T-cell (primary cell): Measurements from ENCODE around the gene MRPL4. TPM values are rescaled to one million over a fixed set of nuclear protein-coding genes. Genes with fewer than 3 reads are reported as not detected.
"Not testable (repeated sequence)": the region's sequence is repeated elsewhere in the genome, so short reads cannot be mapped to it uniquely, and the experiment has no call there.

Experiments
- ATAC-seq, 4 experiments: fragments of 200-7000 bp in 3 of 4; fragments of 150-1000 bp in 1 of 4; cut with Tn5 transposase; replicated peaks in 1 of 4; 1 replicate in 3 of 4; 2 replicates in 1 of 4; pipeline ENCODE4 v1.10.0; 2021; ENCODE audit warnings: moderate library complexity in 3 of 4, mild to moderate bottlenecking in 2 of 4, moderate number of reproducible peaks in 1 of 4
- CTCF ChIA-PET, 2 donors: fragments of 300-600 bp; sonication (Branson Sonifier 250); formaldehyde crosslinking; loops; one replicate each; lab custom pipeline; 2022; ENCODE audit warnings: antibody characterized with exemption in 2 of 2; lab: Charles Lee
- POLR2A ChIA-PET, 2 donors: fragments of 300-600 bp; sonication (Branson Sonifier 250); formaldehyde crosslinking; loops; one replicate each; lab custom pipeline; 2022; ENCODE audit warnings: antibody characterized with exemption in 2 of 2; lab: Charles Lee
- DNase-seq, 35 experiments: peaks; one replicate each; pipeline versions ENCODE4 v3.0.0 to v3.0.0-alpha.2; 2013 to 2023
- H3K27ac ChIP-seq: one replicate; pipeline ENCODE4 v1.5.1; 2013; ENCODE audit warnings: low read length
- H3K27me3 ChIP-seq, 2 experiments: replicated peaks in 1 of 2; 1 replicate in 1 of 2; 2 replicates in 1 of 2; pipeline versions ENCODE4 v1.6.1 to v1.7.0; 2013; ENCODE audit warnings: low read length in 1 of 2, mixed read lengths in 1 of 2; ENCODE audit not compliant: control insufficient read depth in 2 of 2, insufficient read depth in 2 of 2; ENCODE audit errors: extremely low read depth in 1 of 2
- H3K36me3 ChIP-seq, 2 donors: 1 replicate in 1 of 2; 2 replicates in 1 of 2; pipeline versions ENCODE4 v1.6.1 to v1.7.0; 2013; ENCODE audit warnings: low read length in 1 of 2; ENCODE audit not compliant: control insufficient read depth in 2 of 2, insufficient read depth in 1 of 2; ENCODE audit errors: extremely low read depth in 1 of 2
- H3K4me1 ChIP-seq, 2 experiments: 1 replicate in 1 of 2; 2 replicates in 1 of 2; pipeline versions ENCODE4 v1.6.1 to v1.7.0; 2013; ENCODE audit warnings: low read length in 2 of 2, mixed read lengths in 1 of 2; ENCODE audit not compliant: insufficient read depth in 2 of 2, control insufficient read depth in 1 of 2; ENCODE audit errors: extremely low read depth in 1 of 2
- H3K4me3 ChIP-seq, 2 donors: 1 replicate in 1 of 2; 2 replicates in 1 of 2; pipeline versions ENCODE4 v1.5.1 to v1.7.0; 2013; ENCODE audit warnings: mild to moderate bottlenecking in 2 of 2, low read length in 1 of 2, moderate library complexity in 1 of 2; ENCODE audit not compliant: control insufficient read depth in 1 of 2; ENCODE audit errors: extremely low read depth in 1 of 2
- H3K9me3 ChIP-seq: 2 replicates; pipeline ENCODE4 v1.7.0; 2013
- H3K27ac Mint-ChIP-seq, 2 donors: one replicate each; pipeline ENCODE4 v1.8.0; 2020 to 2021; ENCODE audit warnings: mild to moderate bottlenecking in 2 of 2, mixed read lengths in 2 of 2
- H3K27me3 Mint-ChIP-seq, 2 donors: one replicate each; pipeline ENCODE4 v1.8.0; 2021 to 2022; ENCODE audit warnings: mixed read lengths in 2 of 2
- H3K36me3 Mint-ChIP-seq: one replicate; pipeline ENCODE4 v1.8.0; 2021; ENCODE audit warnings: mixed read lengths
- H3K4me1 Mint-ChIP-seq, 3 donors: one replicate each; pipeline ENCODE4 v1.8.0; 2020 to 2022; ENCODE audit warnings: mixed read lengths in 3 of 3, mild to moderate bottlenecking in 1 of 3
- H3K4me3 Mint-ChIP-seq, 3 donors: one replicate each; pipeline ENCODE4 v1.8.0; 2020 to 2022; ENCODE audit warnings: mild to moderate bottlenecking in 3 of 3, mixed read lengths in 3 of 3, moderate library complexity in 3 of 3
- H3K9me3 Mint-ChIP-seq, 3 donors: one replicate each; pipeline ENCODE4 v1.8.0; 2020 to 2022; ENCODE audit warnings: mixed read lengths in 3 of 3
- WGBS: methylation state at CpG from one replicate; pipeline ENCODE4 v1.1.5; 2013; ENCODE audit warnings: missing lambda C conversion rate; ENCODE audit not compliant: insufficient coverage; 5-methylcytosine and 5-hydroxymethylcytosine counted together
- total RNA-seq, 35 experiments: library from RNA in 6 of 35; stranded (reverse) in 6 of 35; fragments of 120-200 nt in 1 of 35; gene quantifications; one replicate each; pipeline versions ENCODE4 v1.2.1 to v1.2.4 and lab custom pipeline; 2013 to 2026

Gene MRPL4
- total RNA-seq, 5 donors from 2014 or later (not counting 1 experiment from before 2014, with no cell fraction given), result 32.9 to 56.6 (median 53.1) TPM

- ChIA-PET CTCF (interaction anchor here in 1 of 2 donors (0.6 kb wide), 1 partner anchor 695 kb away, joined by 4 read pairs; no protein-coding TSS in a partner anchor), POLR2A (interaction anchor here in 1 of 2 donors (0.6 kb wide), 1 partner anchor 34 kb away, joined by 3 read pairs; no protein-coding TSS in a partner anchor)
- not testable (repeated sequence) for ATAC-seq, H3K36me3 Mint-ChIP-seq, H3K9me3 ChIP-seq, H3K9me3 Mint-ChIP-seq, DNase-seq, H3K4me3 Mint-ChIP-seq, H3K27me3 Mint-ChIP-seq, H3K4me1 Mint-ChIP-seq, H3K4me1 ChIP-seq, H3K27ac Mint-ChIP-seq, H3K36me3 ChIP-seq, H3K4me3 ChIP-seq, H3K27ac ChIP-seq, H3K27me3 ChIP-seq
- 95% methylated on average over 3 of the region's 11 CpGs for WGBS
Measured at GRCh38 chr19:10241826-10242449, 10.1 kb upstream of the MRPL4 start.

- Histone ChIP-seq H3K27ac (no peak overlapping the region), H3K27me3 (no peaks in the 10 kb centered on the region), H3K4me3 (no peak overlapping the region), H3K4me1 (no peaks in the 10 kb centered on the region), H3K36me3 (no peaks in the 10 kb centered on the region), H3K9me3 (no peaks in the 10 kb centered on the region)
- Mint-ChIP-seq H3K27ac (no peak overlapping the region), H3K36me3 (no peaks in the 10 kb centered on the region), H3K9me3 (no peaks in the 10 kb centered on the region), H3K27me3 (no peaks in the 10 kb centered on the region), H3K4me1 (peaks cover 0 to 2% (median 0%) of the 10 kb centered on the region in 3 donors), H3K4me3 (no peak overlapping the region)
- DNase-seq (no peak), ATAC-seq (no peak)
- POLR2A ChIA-PET, result no interaction called here
- CTCF ChIA-PET, result interaction anchor here in 1 of 2 donors (0.7 kb wide), 1 partner anchor 121 kb away, joined by 12 read pairs; no protein-coding TSS in a partner anchor
- WGBS, result 97% methylated on average over 7 of the region's 7 CpGs
Measured at GRCh38 chr19:10243606-10244005, 8.4 kb upstream of the MRPL4 start.

- ChIA-PET CTCF (interaction anchor here in 1 of 2 donors (0.7 kb wide), 1 partner anchor 219 kb away, joined by 3 read pairs; no protein-coding TSS in a partner anchor), POLR2A (interaction anchor here in 1 of 2 donors (0.7 kb wide), 1 partner anchor 100 kb away, joined by 6 read pairs; no protein-coding TSS in a partner anchor)
- Mint-ChIP-seq H3K4me1 (peaks cover 0 to 5% (median 3%) of the 10 kb centered on the region in 3 donors), H3K4me3 (no peak overlapping the region), H3K9me3 (no peaks in the 10 kb centered on the region), H3K27me3 (no peaks in the 10 kb centered on the region), H3K36me3 (no peaks in the 10 kb centered on the region), H3K27ac (peak overlapping the region in 1 of 2 donors; percentile 29)
- Histone ChIP-seq H3K36me3 (no peaks in the 10 kb centered on the region), H3K27ac (no peak overlapping the region), H3K27me3 (no peaks in the 10 kb centered on the region), H3K4me1 (peaks cover 0 to 5% of the 10 kb centered on the region in 2 experiments), H3K4me3 (no peak overlapping the region), H3K9me3 (no peaks in the 10 kb centered on the region)
- WGBS, result 93% methylated on average over 3 of the region's 9 CpGs
- DNase-seq (no peak), ATAC-seq (no peak)
Measured at GRCh38 chr19:10245189-10245939, 6.7 kb upstream of the MRPL4 start.

- no peak overlapping the region for H3K27ac ChIP-seq
- no peaks in the 10 kb centered on the region for H3K9me3 ChIP-seq
- POLR2A ChIA-PET, result interaction anchor here (0.6 to 0.7 kb wide), 2 partner anchors 24 to 101 kb away, joined by 3 to 6 read pairs; no protein-coding TSS in a partner anchor
- no peaks in the 10 kb centered on the region for H3K9me3 Mint-ChIP-seq
- peaks cover 2 to 10% (median 8%) of the 10 kb centered on the region in 3 donors for H3K4me1 Mint-ChIP-seq
- H3K4me3 ChIP-seq, result no peak overlapping the region
- H3K27me3 ChIP-seq, result no peaks in the 10 kb centered on the region
- DNase-seq (no peak), ATAC-seq (no peak)
- H3K27ac Mint-ChIP-seq, result no peak overlapping the region
- CTCF ChIA-PET, result interaction anchor here in 1 of 2 donors (0.7 to 1.1 kb wide), 2 partner anchors 13 to 221 kb away, joined by 3 read pairs; no protein-coding TSS in a partner anchor
- H3K4me3 Mint-ChIP-seq, result no peak overlapping the region
- no peaks in the 10 kb centered on the region for H3K36me3 ChIP-seq
- 94% methylated on average over 3 of the region's 6 CpGs for WGBS
- H3K4me1 ChIP-seq, result peaks cover 0 to 13% of the 10 kb centered on the region in 2 experiments
- H3K27me3 Mint-ChIP-seq, result no peaks in the 10 kb centered on the region
- no peaks in the 10 kb centered on the region for H3K36me3 Mint-ChIP-seq
Measured at GRCh38 chr19:10246511-10246910, 5.5 kb upstream of the MRPL4 start.

GRCh38 chr19:10252707-10253106 lies 693 bp downstream of the MRPL4 start:
- WGBS, result 16% methylated on average over 3 of the region's 8 CpGs
- peaks cover 27% of the 10 kb centered on the region for H3K36me3 Mint-ChIP-seq

GRCh38 chr19:10254244-10254643 lies 2.2 kb downstream of the MRPL4 start:
- ChIA-PET CTCF (interaction anchor here in 1 of 2 donors (0.6 kb wide), 1 partner anchor 89 kb away, joined by 8 read pairs; no protein-coding TSS in a partner anchor), POLR2A (no interaction called here)
- H3K4me3 Mint-ChIP-seq, result peak overlapping the region in 2 of 3 donors; percentile 41 to 96
- no peaks in the 10 kb centered on the region for H3K9me3 Mint-ChIP-seq
- DNase-seq (no peak), ATAC-seq (no peak)
- WGBS, result 100% methylated on average over 3 of the region's 3 CpGs
- Histone ChIP-seq H3K27me3 (peaks cover 0 to 2% of the 10 kb centered on the region in 2 experiments), H3K27ac (no peak overlapping the region), H3K36me3 (peaks cover 4 to 44% of the 10 kb centered on the region in 2 donors), H3K9me3 (no peaks in the 10 kb centered on the region), H3K4me3 (no peak overlapping the region), H3K4me1 (peaks cover 6 to 32% of the 10 kb centered on the region in 2 experiments)
- H3K4me1 Mint-ChIP-seq, result peaks cover 24 to 31% (median 29%) of the 10 kb centered on the region in 3 donors
- H3K36me3 Mint-ChIP-seq, result peaks cover 38% of the 10 kb centered on the region
- H3K27ac Mint-ChIP-seq, result peak overlapping the region in 1 of 2 donors; percentile 16
- no peaks in the 10 kb centered on the region for H3K27me3 Mint-ChIP-seq

More at GRCh38 chr19:10252707-10253106, 693 bp downstream of the MRPL4 start:
- Histone ChIP-seq H3K9me3 (no peaks in the 10 kb centered on the region), H3K27me3 (peaks cover 0 to 2% of the 10 kb centered on the region in 2 experiments), H3K27ac (peak overlapping the region; percentile 60), H3K36me3 (peaks cover 4 to 34% of the 10 kb centered on the region in 2 donors), H3K4me1 (peaks cover 6 to 23% of the 10 kb centered on the region in 2 experiments), H3K4me3 (peak overlapping the region; percentile 91 to 99)
- peaks cover 24 to 29% (median 27%) of the 10 kb centered on the region in 3 donors for H3K4me1 Mint-ChIP-seq
- H3K27ac Mint-ChIP-seq, result peak overlapping the region; percentile 15 to 71
- no peaks in the 10 kb centered on the region for H3K27me3 Mint-ChIP-seq
- peak overlapping the region; percentile 94 to 99 (median 96) for H3K4me3 Mint-ChIP-seq
- ChIA-PET POLR2A (no interaction called here), CTCF (interaction anchor here in 1 of 2 donors (1.4 kb wide), 1 partner anchor 18 kb away, joined by 3 read pairs; the partner anchor contains the start of gene ICAM1)
- ATAC-seq (no peak), DNase-seq (no peak)
- H3K9me3 Mint-ChIP-seq, result no peaks in the 10 kb centered on the region
